CD14-positive monocyte (primary cell): ENCODE data around the gene GRK3. TPM values are rescaled to one million over a fixed set of nuclear protein-coding genes. Genes with fewer than 3 reads are reported as not detected.

Experiments used
- DNase-seq, 3 donors: peaks; one replicate each; pipeline ENCODE4 v3.0.0-alpha.2; 2011 to 2022
- H2AFZ ChIP-seq: 2 replicates; pipeline ENCODE4 v1.6.0; 2012; ENCODE audit warnings: mild to moderate bottlenecking, low read depth, low read length, inconsistent platforms; ENCODE audit not compliant: insufficient read depth, poor library complexity, severe bottlenecking
- H3K27ac ChIP-seq, 2 donors: 1 replicate in 1 of 2; 2 replicates in 1 of 2; pipeline ENCODE4 v1.5.1; 2012 to 2013; ENCODE audit warnings: low read length in 2 of 2, control low read depth in 1 of 2, inconsistent platforms in 1 of 2, low read depth in 1 of 2, mild to moderate bottlenecking in 1 of 2
- H3K27me3 ChIP-seq, 2 donors: one replicate each; pipeline versions ENCODE4 v1.6.0 to v1.6.1; 2011 to 2013; ENCODE audit warnings: low read length in 2 of 2; ENCODE audit not compliant: control insufficient read depth in 2 of 2, insufficient read depth in 2 of 2
- H3K36me3 ChIP-seq, 2 donors: replicated peaks in 1 of 2; 1 replicate in 1 of 2; 2 replicates in 1 of 2; pipeline versions ENCODE4 v1.5.1 to v1.6.1; 2012 to 2013; ENCODE audit warnings: low read length in 2 of 2, control low read depth in 1 of 2, inconsistent platforms in 1 of 2, mild to moderate bottlenecking in 1 of 2; ENCODE audit not compliant: insufficient read depth in 2 of 2, control insufficient read depth in 1 of 2
- H3K4me1 ChIP-seq, 2 donors: 1 replicate in 1 of 2; 2 replicates in 1 of 2; pipeline versions ENCODE4 v1.5.1 to v1.6.1; 2012 to 2013; ENCODE audit warnings: low read length in 2 of 2, control low read depth in 1 of 2, inconsistent platforms in 1 of 2, mild to moderate bottlenecking in 1 of 2, moderate library complexity in 1 of 2; ENCODE audit not compliant: insufficient read depth in 2 of 2, control insufficient read depth in 1 of 2
- H3K4me2 ChIP-seq: replicated peaks from 2 replicates; pipeline ENCODE3; 2012; ENCODE audit warnings: low read length, moderate library complexity, mild to moderate bottlenecking; ENCODE audit not compliant: poor library complexity, severe bottlenecking; ENCODE audit errors: extremely low read depth
- H3K4me3 ChIP-seq, 3 experiments: fragments of 200-600 bp in 1 of 3; sonication (generic) in 1 of 3; replicated peaks in 1 of 3; 1 replicate in 2 of 3; 2 replicates in 1 of 3; pipeline ENCODE4 v1.5.1; 2011 to 2013; ENCODE audit warnings: low read length in 3 of 3, mild to moderate bottlenecking in 3 of 3, control low read depth in 2 of 3, low read depth in 2 of 3, inconsistent platforms in 1 of 3, moderate library complexity in 1 of 3
- H3K79me2 ChIP-seq: 2 replicates; pipeline ENCODE4 v1.6.0; 2012; ENCODE audit warnings: mild to moderate bottlenecking, control low read depth, inconsistent platforms, low read length, moderate library complexity; ENCODE audit not compliant: insufficient read depth
- H3K9ac ChIP-seq: 2 replicates; pipeline ENCODE4 v1.6.0; 2017; ENCODE audit warnings: low read length, mild to moderate bottlenecking; ENCODE audit not compliant: insufficient read depth, poor library complexity, severe bottlenecking
- H3K9me3 ChIP-seq, 2 donors: replicated peaks in 1 of 2; 1 replicate in 1 of 2; 2 replicates in 1 of 2; pipeline versions ENCODE4 v1.5.1 to v1.6.1; 2012 to 2013; ENCODE audit warnings: low read length in 2 of 2, control low read depth in 1 of 2; ENCODE audit not compliant: control insufficient read depth in 1 of 2, insufficient read depth in 1 of 2
- H4K20me1 ChIP-seq: 2 replicates; pipeline ENCODE4 v1.6.0; 2012; ENCODE audit warnings: mild to moderate bottlenecking, low read length, control low read depth, moderate library complexity; ENCODE audit not compliant: insufficient read depth
- H3K27ac Mint-ChIP-seq, 7 donors: one replicate each; pipeline ENCODE4 v1.8.0; 2020; ENCODE audit warnings: mild to moderate bottlenecking in 7 of 7, mixed read lengths in 7 of 7, moderate library complexity in 6 of 7, inconsistent platforms in 2 of 7
- H3K27me3 Mint-ChIP-seq, 3 donors: one replicate each; pipeline ENCODE4 v1.8.0; 2021 to 2022; ENCODE audit warnings: low read depth in 3 of 3, mild to moderate bottlenecking in 3 of 3, mixed read lengths in 3 of 3, moderate library complexity in 3 of 3, inconsistent platforms in 1 of 3
- H3K36me3 Mint-ChIP-seq, 2 donors: one replicate each; pipeline ENCODE4 v1.8.0; 2020; ENCODE audit warnings: mixed read lengths in 2 of 2, inconsistent platforms in 1 of 2, mild to moderate bottlenecking in 1 of 2
- H3K4me1 Mint-ChIP-seq: one replicate; pipeline ENCODE4 v1.8.0; 2020; ENCODE audit warnings: mild to moderate bottlenecking, mixed read lengths
- H3K4me3 Mint-ChIP-seq, 2 donors: one replicate each; pipeline ENCODE4 v1.8.0; 2020; ENCODE audit warnings: mild to moderate bottlenecking in 2 of 2, mixed read lengths in 2 of 2, moderate library complexity in 1 of 2
- H3K9me3 Mint-ChIP-seq, 7 donors: one replicate each; pipeline ENCODE4 v1.8.0; 2020 to 2022; ENCODE audit warnings: mixed read lengths in 7 of 7, mild to moderate bottlenecking in 6 of 7, moderate library complexity in 6 of 7, inconsistent platforms in 2 of 7
- CTCF ChIP-seq: fragments of 200-600 bp; IDR thresholded peaks from one replicate; pipeline ENCODE4 v1.8.0; 2022; ENCODE audit warnings: antibody characterized with exemption, mild to moderate bottlenecking
- WGBS: methylation state at CpG from one replicate; pipeline ENCODE4 v1.1.5; 2013; ENCODE audit warnings: missing lambda C conversion rate; ENCODE audit not compliant: insufficient coverage; 5-methylcytosine and 5-hydroxymethylcytosine counted together
- intact Hi-C, 2 donors: fragments of 100-400 bp; cut with micrococcal nuclease; formaldehyde crosslinking; loops; one replicate each; pipeline versions ENCODE4 v1.15.0 to v1.15.1; 2023
- polyA plus RNA-seq, 3 donors: library from polyadenylated mRNA; depleted of rRNA in 1 of 3; unstranded in 2 of 3; stranded (reverse) in 1 of 3; fragments of 300-500 nt in 2 of 3; fragments of >200 nt in 1 of 3; fragmentation: Illumina TruSeq in 2 of 3; gene quantifications; 1 replicate in 2 of 3; 2 replicates in 1 of 3; pipeline ENCODE4 v1.2.3, GENCODE V29; 2012 to 2021

The GRK3 gene
- polyA plus RNA-seq, 3 donors = 8.3 to 33.3 (median 9.6) TPM

GRCh38 chr22:25690798-25691197, 126.3 kb downstream of the GRK3 start:
- H3K36me3 ChIP-seq = peaks cover 83 to 100% of the 10 kb centered on the region in 2 donors

GRCh38 chr22:25692397-25693267, 128.2 kb downstream of the GRK3 start:
- intact Hi-C loops = no loop called here
- Histone ChIP-seq H3K4me2 (no peak overlapping the region), H3K9ac (no peak overlapping the region), H3K4me3 (no peak overlapping the region), H3K27me3 (no peaks in the 10 kb centered on the region), H3K27ac (no peak overlapping the region), H2AFZ (no peak overlapping the region), H3K79me2 (no peaks in the 10 kb centered on the region), H3K4me1 (no peaks in the 10 kb centered on the region), H3K9me3 (no peaks in the 10 kb centered on the region), H4K20me1 (peaks cover 76% of the 10 kb centered on the region), H3K36me3 (peaks cover 93 to 100% of the 10 kb centered on the region in 2 donors)
- peaks cover 85 to 96% of the 10 kb centered on the region in 2 donors for H3K36me3 Mint-ChIP-seq
- WGBS = 98% methylated on average over 8 of the region's 15 CpGs
- peaks cover 0 to 2% (median 0%) of the 10 kb centered on the region in 7 donors for H3K9me3 Mint-ChIP-seq
- H3K27me3 Mint-ChIP-seq = no peaks in the 10 kb centered on the region
- H3K27ac Mint-ChIP-seq = no peak overlapping the region
- no peaks in the 10 kb centered on the region for H3K4me1 Mint-ChIP-seq
- no peak for DNase-seq
- TF ChIP-seq CTCF = no peak
- H3K4me3 Mint-ChIP-seq = no peak overlapping the region

More at GRCh38 chr22:25690798-25691197, 126.3 kb downstream of the GRK3 start:
- TF ChIP-seq CTCF = no peak
- H4K20me1 ChIP-seq = peaks cover 79% of the 10 kb centered on the region
- no peaks in the 10 kb centered on the region for H3K27me3 ChIP-seq
- WGBS = 88% methylated on average over 5 of the region's 5 CpGs
- Mint-ChIP-seq H3K27me3 (no peaks in the 10 kb centered on the region), H3K36me3 (peaks cover 83 to 96% of the 10 kb centered on the region in 2 donors), H3K27ac (peak overlapping the region in 4 of 7 donors; percentile 24 to 58 (median 36)), H3K4me3 (no peak overlapping the region), H3K9me3 (no peaks in the 10 kb centered on the region), H3K4me1 (peaks cover 3% of the 10 kb centered on the region)
- DNase-seq = no peak
- intact Hi-C loops = no loop called here
- no peaks in the 10 kb centered on the region for H3K79me2 ChIP-seq
- H3K27ac ChIP-seq = no peak overlapping the region
- H3K4me2 ChIP-seq = no peak overlapping the region
- no peaks in the 10 kb centered on the region for H3K4me1 ChIP-seq
- no peak overlapping the region for H3K9ac ChIP-seq
- no peaks in the 10 kb centered on the region for H3K9me3 ChIP-seq
- H3K4me3 ChIP-seq = no peak overlapping the region
- no peak overlapping the region for H2AFZ ChIP-seq
